Mesangial cell (primary cell): ENCODE data around the gene IRF9. TPM values are rescaled to one million over a fixed set of nuclear protein-coding genes. Genes with fewer than 3 reads are reported as not detected.

Experiments used
- total RNA-seq: library from RNA; depleted of rRNA; stranded (reverse); fragments of >200 nt; gene quantifications from 2 replicates; pipeline ENCODE4 v1.2.3, GENCODE V29; 2015

The IRF9 gene, protein sequence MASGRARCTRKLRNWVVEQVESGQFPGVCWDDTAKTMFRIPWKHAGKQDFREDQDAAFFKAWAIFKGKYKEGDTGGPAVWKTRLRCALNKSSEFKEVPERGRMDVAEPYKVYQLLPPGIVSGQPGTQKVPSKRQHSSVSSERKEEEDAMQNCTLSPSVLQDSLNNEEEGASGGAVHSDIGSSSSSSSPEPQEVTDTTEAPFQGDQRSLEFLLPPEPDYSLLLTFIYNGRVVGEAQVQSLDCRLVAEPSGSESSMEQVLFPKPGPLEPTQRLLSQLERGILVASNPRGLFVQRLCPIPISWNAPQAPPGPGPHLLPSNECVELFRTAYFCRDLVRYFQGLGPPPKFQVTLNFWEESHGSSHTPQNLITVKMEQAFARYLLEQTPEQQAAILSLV
- total RNA-seq, result 24.6 and 85.1 TPM in 2 replicates

DNA sequence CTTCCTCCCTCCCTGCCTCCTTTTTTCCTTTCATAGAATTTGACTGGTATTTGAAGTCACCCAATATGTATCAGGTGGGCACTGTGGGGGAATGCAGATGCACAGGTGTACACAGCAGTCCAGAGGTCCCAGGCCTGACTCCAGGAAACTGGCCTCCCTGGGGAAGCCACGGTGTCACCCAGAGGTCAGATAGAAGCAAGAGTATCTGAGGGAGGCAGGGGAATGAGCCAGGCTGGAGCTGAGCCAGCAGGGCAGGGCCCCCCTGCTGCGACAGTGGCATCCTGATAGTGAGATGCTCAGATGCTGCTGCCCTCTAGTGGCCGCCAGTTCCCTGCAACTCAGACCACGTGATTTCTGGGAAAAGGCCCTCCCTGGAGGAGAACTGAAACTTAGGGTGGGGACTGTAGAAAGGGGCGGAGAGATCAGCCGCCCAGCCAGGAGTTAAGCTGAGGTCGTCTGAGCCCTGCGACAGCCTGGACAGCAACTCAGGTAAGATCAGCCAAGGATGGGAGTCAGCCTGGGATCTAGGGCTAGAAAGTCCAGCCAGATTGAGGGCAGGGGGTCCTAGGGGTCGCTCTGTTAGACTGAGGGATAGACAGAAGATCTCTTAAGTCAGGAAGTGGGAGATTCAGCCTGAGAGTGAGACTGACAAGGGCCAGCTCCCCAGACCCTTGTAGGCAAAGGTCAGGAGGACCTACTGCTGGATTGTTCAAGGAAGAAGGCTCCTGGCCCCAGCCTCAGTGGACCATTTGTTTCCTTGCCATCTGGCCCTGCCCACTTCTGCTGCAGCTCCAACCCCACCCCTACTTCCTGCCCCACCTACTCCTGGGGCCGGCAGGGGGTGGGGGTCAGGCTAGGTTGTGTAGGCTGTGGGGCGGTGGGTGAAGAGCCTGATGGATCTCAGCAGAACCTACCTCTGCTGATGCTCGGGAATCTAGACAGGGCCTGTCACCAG, at the start of gene IRF9:
IRF9 (plus strand) TSS at position 416 of the 955 bp plus-strand sequence. CDS start 880 bp downstream, outside the sequence.

GRCh38 chr14:24114532-24115421, 46.3 kb upstream of the IRF9 start, which contains the start of the genes DCAF11 and NRL:
DCAF11 (plus strand) TSS chr14:24114777; CDS start chr14:24115595, 818 bp downstream.
NRL (minus strand) TSS chr14:24114949; CDS start chr14:24082848, 32,101 bp downstream.

DNA sequence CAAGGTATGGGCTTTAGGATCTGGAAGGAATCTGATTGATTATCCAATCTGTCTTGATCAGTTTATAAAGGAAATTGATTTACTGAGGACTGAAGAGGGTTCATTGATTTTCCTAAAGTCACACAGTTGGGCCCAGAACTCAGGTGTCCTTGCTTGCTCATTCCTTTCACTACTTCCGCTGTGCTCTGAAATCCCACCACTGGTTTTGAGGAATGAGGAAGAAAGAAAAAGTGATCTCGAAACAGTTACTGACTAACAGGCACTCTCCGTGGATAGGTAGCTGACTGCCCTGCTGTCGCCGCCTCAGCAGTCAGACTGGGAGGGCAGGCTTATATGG, 30.7 kb upstream of the IRF9 start, which contains the start of gene FITM1:
FITM1 (plus strand) TSS at position 280 of the 337 bp plus-strand sequence. CDS start 905 bp downstream, outside the sequence.

GRCh38 chr14:24135834-24136683, 25.0 kb upstream of the IRF9 start, which contains the start of gene PSME1:
PSME1 (plus strand) TSS chr14:24136194; CDS start chr14:24136263, 69 bp downstream.

GRCh38 chr14:24141097-24141880, 19.8 kb upstream of the IRF9 start, which contains the start of gene EMC9:
EMC9 (minus strand) TSS chr14:24141591; CDS start chr14:24141304, 287 bp downstream.

DNA sequence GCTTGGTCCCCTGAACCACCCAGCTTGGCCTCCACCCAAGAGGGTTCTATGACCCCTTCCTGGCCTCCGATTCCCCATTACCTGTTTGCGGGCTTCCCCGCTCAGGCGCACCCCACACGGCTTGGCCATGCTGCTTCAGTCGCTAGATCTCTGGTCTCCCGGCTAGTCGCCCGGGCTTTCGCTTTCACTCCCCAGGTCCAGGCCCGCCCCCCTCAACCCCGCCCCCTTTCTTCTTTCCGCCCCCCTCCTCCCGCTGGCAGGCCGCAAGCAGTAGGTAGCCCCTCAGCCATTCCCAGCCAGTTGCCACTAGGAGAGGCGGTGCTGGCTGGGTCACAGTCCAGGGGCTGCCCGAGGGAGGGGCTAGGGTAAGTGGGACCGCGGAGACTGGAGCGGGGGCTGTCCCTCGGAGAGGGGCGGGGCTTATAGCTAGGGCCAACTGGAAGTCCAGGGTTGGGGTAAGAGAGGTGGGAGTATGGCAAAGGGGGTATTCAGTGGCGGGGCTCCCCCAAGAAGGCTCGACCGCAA, 14.6 kb upstream of the IRF9 start, which contains the start of gene PSME2:
PSME2 (minus strand) TSS at position 158 of the 525 bp plus-strand sequence; CDS start at position 129, 29 bp downstream.

DNA sequence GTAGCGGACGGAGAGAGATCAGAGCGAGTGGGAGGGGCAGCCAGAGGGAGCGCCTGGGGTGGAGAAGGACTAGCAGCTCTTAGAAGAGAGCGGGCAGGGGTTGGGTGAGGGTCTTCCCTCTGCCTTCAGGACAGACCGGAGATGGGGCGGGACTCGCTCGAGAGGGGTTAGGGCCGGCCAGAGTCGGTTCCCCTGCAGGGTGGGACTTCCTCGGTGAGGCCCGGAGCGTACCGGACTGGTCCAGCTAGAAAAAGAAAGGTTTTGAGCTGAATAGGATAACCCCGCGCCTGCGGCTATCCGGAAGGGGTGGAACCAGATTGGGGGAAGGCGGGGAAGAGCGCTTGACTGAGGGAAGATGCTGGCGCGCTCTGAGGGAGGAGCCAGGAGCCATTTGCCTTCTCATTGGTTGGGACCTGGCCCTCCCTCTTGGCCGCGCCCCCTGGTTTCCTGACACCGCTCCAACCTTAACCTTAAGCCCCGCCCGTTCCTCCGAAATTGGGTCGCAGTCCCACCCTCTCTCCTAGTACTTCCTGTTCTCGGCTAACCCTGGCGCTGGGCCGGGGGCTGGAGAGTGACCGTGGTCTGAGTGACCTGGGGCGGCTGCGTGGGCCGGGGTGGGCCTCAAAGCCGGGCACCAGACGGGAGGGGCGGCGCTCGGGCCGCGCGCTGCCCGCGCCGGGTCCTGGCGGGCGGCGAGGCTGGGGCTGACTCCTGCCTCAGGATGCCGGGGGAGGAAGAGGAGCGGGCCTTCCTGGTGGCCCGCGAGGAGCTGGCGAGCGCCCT, 13.9 kb upstream of the IRF9 start, which contains the start of gene RNF31:
RNF31 (plus strand) TSS at position 521 of the 783 bp plus-strand sequence; CDS start at position 722, 201 bp downstream.

DNA sequence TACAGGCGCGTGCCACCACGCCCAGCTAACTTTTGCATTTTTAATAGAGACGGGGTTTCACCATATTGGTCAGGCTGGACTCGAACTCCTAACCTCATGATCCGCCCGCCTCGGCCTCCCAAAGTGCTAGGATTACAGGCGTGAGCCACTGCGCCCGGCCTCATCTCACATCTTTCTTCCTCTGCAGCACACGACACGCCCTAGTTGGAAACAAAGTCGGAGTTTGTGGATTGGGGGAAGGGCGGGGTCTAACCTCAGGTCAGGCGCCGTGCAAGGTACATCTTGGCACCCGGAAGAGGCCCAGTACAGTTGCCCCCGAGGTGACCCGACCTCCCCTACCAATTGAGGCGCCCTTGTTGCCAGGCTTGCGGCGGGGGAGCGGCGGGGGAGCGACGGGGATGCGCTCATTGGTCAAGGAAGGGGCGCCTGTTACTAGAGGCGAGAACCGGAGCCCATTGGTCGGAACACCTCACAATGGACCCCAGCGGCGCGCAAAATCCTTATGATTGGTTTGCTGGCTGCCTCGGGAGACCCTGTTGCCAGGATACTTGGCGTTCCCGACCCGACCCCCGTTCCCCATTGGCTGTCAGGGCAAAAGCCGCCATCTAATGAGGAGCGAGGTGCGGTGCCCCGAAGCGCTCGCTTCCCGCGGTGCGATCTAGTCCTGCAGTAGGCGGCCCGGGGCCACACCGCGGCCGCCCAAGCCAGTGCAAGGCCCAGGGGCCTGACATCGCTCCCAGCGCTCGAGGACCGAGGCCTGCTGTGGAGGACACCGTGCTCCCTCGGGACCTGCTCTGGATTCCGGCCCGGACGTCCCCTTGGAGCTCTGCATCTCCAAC, 10.6 kb downstream of the IRF9 start, which contains the start of gene REC8:
REC8 (plus strand) TSS at position 659 of the 839 bp plus-strand sequence. CDS start 473 bp downstream, outside the sequence.

DNA sequence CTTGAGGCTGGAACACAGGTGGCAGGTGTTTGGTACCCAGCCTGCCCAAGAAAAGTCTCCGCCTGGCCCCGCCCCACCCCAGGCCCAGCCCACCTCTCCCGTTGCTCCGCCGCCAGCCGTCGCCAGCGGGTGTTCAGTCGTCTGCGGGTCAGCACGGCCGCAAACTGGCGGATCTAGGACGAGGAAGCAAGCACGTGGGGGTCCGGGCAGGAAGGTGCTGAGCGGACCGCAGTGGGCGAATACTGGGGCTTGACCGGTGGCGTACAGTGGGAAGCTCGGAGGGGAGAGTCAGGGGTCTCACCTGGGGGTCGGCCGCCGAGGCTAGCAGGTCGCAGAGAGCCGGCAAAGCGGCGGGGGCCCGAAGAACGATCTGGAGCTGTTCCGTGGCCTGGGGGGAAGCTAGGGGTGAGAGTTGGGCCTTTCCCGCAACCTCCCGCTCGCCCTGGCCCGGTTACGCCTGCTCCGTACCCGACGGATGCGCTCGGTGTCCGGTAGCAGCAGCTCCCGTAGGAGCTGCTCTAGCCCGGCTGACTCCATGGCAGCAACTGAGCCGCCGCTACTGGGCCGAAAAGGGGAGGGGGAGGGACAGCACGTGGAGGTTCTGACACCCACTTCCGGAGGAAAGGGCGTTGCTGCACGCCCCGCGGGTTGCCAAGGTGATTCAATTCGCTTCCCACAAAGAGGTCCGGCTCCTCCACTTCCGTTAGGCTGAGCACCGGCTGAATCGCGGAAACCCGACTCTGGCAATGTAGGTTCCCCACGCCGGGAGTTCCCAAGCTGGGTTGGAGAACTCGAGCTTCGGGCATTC, 27.4 kb downstream of the IRF9 start, which contains the start of gene IPO4:
IPO4 (minus strand) TSS at position 566 of the 808 bp plus-strand sequence; CDS start at position 537, 29 bp downstream.

GRCh38 chr14:24195186-24196070, 34.4 kb downstream of the IRF9 start, which contains the start of gene TM9SF1:
TM9SF1 (minus strand) TSS chr14:24195441; CDS start chr14:24195019, 422 bp downstream.

GRCh38 chr14:24212924-24213865, 52.1 kb downstream of the IRF9 start, which contains the start of gene CHMP4A:
CHMP4A (minus strand) TSS chr14:24213488; CDS start chr14:24213439, 49 bp downstream.

DNA sequence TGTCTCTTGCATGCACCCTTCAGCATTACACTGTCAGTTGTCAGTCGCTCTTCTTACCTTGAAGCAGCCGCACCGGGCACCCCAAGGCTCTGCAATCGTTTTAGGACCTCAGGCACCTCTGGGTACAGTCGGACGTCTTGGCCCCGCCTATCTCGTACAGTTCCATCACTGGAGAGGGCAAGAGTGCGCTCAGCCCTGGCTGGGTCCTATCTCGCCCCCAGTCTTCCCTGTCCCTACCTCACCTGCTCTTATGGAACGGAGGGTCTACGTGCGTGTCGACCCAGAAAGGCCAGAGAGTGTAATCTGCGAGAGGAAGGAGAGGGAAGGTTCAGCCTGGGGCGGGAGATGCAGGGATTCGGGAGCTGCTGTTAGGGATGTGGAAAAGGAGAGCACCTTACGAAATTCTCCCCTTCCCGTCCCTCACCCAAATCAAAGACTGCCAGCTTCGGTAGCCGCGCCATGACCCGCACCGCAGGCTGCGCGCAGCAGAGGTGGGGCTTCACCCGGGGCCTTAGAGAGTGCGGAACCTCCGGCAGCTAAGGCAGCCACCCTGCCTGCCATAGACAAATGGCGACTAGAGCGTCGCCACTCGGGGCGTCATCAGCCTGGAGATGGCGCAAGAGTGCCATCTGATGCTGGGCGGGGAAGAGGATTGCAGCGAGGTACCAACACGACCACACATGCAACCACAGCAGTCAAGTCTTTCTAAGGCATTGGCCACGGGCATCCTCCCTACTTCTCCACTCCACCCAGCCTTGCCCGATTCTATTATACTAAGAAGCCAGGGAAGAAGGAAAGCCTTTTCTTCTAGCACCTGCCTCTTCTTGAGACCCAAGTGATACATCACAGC, 54.7 kb downstream of the IRF9 start, which contains the start of gene MDP1:
MDP1 (minus strand) TSS at position 572 of the 850 bp plus-strand sequence; CDS start at position 461, 111 bp downstream.

